ENCODE data around the gene ZBTB14. TPM values are rescaled to one million over a fixed set of nuclear protein-coding genes. Genes with fewer than 3 reads are reported as not detected.

ZBTB14 gene
- total and polyA plus RNA-seq, 4 donors, result 9.8 to 13.9 (median 10.8) TPM

DNA sequence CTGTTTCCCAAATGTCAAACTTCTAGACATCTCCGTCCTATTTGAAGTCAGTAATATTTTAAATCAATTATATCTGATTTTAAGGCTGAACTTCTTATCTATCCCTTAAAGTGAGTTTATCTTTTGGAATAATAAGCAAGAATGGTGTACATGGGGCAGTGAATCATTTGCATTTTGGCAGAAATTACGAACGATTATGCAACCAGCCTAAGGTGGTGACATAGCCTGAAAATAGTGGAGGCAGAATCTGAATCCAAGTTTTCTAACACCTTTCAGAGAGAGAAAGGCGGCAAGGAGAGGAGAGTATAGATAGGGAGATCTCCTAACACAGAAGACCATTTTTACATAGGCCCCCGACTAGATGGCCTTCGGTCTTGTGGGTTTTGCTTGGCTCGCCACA lies 10.7 kb downstream of the ZBTB14 start:
- Histone ChIP-seq H3K27ac (ENCODE audit: low read depth in 1 of 2, low read length in 2 of 2) (no peak overlapping the region), H3K4me3 (ENCODE audit: low read length in 2 of 2) (no peak overlapping the region), H3K4me1 (ENCODE audit: control insufficient read depth in 1 of 2, insufficient read depth in 2 of 2, low read length in 2 of 2) (peaks cover 0 to 1% of the 10 kb centered on the region in 2 donors), H3K9me3 (ENCODE audit: control insufficient read depth, low read length) (no peaks in the 10 kb centered on the region), H3K27me3 (ENCODE audit: control insufficient read depth in 1 of 2, insufficient read depth in 2 of 2, low read length in 1 of 2) (no peaks in the 10 kb centered on the region), H3K36me3 (ENCODE audit: control insufficient read depth in 1 of 2, insufficient read depth in 2 of 2, low read length in 1 of 2) (peaks cover 0 to 1% of the 10 kb centered on the region in 2 donors)
- no peak for DNase-seq
- ATAC-seq (ENCODE audit: low FRiP score), result no peak
- 66 to 78% methylated on average over 7 of the region's 7 CpGs for WGBS, 2 donors
- intact Hi-C loops (cut with DNase I), result no loop called here

DNA sequence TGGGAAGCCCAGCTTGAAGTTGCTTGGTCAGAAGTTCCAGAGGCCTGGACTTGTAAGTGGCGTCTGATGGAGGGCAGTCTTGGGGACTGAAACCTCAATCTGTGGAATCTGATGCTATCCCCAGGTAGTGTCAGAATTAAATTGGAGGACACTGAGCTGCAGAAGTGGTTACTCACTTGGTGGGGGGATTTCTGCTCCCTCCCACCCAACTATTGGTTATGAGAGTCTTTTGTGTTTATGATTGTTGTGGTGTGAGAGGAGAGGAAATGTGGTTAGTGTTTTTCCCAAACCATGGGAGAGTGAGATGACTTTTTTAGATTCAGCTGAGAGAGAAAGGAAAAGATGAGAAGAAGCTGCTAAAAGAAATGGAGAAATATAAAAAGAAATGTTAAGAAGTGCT lies 12.8 kb downstream of the ZBTB14 start:
- 80 to 85% methylated on average over 1 of the region's 1 CpG for WGBS, 2 donors
- no peaks in the 10 kb centered on the region for H3K27me3 ChIP-seq (ENCODE audit: control insufficient read depth in 1 of 2, insufficient read depth in 2 of 2, low read length in 1 of 2)
- peaks cover 0 to 1% of the 10 kb centered on the region in 2 donors for H3K36me3 ChIP-seq (ENCODE audit: control insufficient read depth in 1 of 2, insufficient read depth in 2 of 2, low read length in 1 of 2)
- intact Hi-C loops (cut with DNase I), result no loop called here
- H3K4me1 ChIP-seq (ENCODE audit: control insufficient read depth in 1 of 2, insufficient read depth in 2 of 2, low read length in 2 of 2), result peaks cover 0 to 1% of the 10 kb centered on the region in 2 donors
- H3K27ac ChIP-seq (ENCODE audit: low read depth in 1 of 2, low read length in 2 of 2), result no peak overlapping the region
- no peak for DNase-seq
- H3K9me3 ChIP-seq (ENCODE audit: control insufficient read depth, low read length), result peaks cover 1% of the 10 kb centered on the region
- no peak overlapping the region for H3K4me3 ChIP-seq (ENCODE audit: low read length in 2 of 2)
- no peak for ATAC-seq (ENCODE audit: low FRiP score)

DNA sequence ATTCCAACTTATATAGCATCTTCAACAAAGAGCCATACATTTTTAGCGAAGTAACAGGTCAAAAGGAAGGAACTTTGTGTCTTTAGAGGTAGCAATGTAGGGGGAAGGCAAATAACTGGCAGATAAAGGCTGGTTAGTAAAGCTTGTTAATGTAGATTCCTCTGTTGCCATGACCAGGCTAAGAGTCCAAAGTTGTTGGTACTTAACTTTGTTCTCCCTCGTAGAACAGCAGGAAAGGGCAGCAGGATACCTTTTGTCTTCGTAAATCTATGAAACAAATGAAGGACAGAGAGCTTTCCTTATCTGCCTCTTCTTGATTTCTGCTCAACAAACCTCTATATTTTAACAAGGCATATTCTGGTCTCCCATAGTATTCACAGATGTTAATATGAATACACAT lies 18.6 kb downstream of the ZBTB14 start:
- Histone ChIP-seq H3K4me1 (ENCODE audit: control insufficient read depth in 1 of 2, insufficient read depth in 2 of 2, low read length in 2 of 2) (no peaks in the 10 kb centered on the region), H3K4me3 (ENCODE audit: low read length in 2 of 2) (no peak overlapping the region), H3K36me3 (ENCODE audit: control insufficient read depth in 1 of 2, insufficient read depth in 2 of 2, low read length in 1 of 2) (no peaks in the 10 kb centered on the region), H3K27me3 (ENCODE audit: control insufficient read depth in 1 of 2, insufficient read depth in 2 of 2, low read length in 1 of 2) (no peaks in the 10 kb centered on the region), H3K9me3 (ENCODE audit: control insufficient read depth, low read length) (peaks cover 1% of the 10 kb centered on the region), H3K27ac (ENCODE audit: low read depth in 1 of 2, low read length in 2 of 2) (no peak overlapping the region)
- DNase-seq (no peak), ATAC-seq (ENCODE audit: low FRiP score) (no peak)
- 28 to 39% methylated on average over 3 of the region's 3 CpGs for WGBS, 2 donors
- intact Hi-C loops (cut with DNase I), result no loop called here

DNA sequence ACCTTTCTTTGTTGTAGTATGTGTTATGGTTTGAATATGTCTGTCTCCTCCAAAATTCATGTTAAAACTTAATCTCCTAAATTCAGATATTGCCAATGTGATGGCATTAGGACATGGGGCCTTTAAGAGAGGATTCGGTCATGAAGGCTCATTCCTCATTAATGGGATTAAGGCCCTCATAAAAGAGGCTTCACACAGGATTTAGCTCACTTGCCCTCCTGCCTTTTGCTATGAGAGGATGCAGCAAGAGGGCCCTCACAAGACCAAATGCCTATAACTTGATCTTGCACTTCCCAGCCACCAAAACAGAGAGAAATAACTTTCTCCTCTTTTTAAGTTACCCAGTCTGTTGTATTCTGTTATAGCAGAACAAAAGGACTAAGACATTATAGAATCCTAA lies 19.7 kb downstream of the ZBTB14 start:
- intact Hi-C loops (cut with DNase I), result no loop called here
- no peak overlapping the region for H3K27ac ChIP-seq (ENCODE audit: low read depth in 1 of 2, low read length in 2 of 2)
- peaks cover 1% of the 10 kb centered on the region for H3K9me3 ChIP-seq (ENCODE audit: control insufficient read depth, low read length)
- no peaks in the 10 kb centered on the region for H3K27me3 ChIP-seq (ENCODE audit: control insufficient read depth in 1 of 2, insufficient read depth in 2 of 2, low read length in 1 of 2)
- DNase-seq, result no peak
- H3K36me3 ChIP-seq (ENCODE audit: control insufficient read depth in 1 of 2, insufficient read depth in 2 of 2, low read length in 1 of 2), result no peaks in the 10 kb centered on the region
- H3K4me1 ChIP-seq (ENCODE audit: control insufficient read depth in 1 of 2, insufficient read depth in 2 of 2, low read length in 2 of 2), result no peaks in the 10 kb centered on the region
- no peak overlapping the region for H3K4me3 ChIP-seq (ENCODE audit: low read length in 2 of 2)
- WGBS, 2 donors, result 60 to 70% methylated on average over 1 of the region's 1 CpG
- ATAC-seq (ENCODE audit: low FRiP score), result no peak

DNA sequence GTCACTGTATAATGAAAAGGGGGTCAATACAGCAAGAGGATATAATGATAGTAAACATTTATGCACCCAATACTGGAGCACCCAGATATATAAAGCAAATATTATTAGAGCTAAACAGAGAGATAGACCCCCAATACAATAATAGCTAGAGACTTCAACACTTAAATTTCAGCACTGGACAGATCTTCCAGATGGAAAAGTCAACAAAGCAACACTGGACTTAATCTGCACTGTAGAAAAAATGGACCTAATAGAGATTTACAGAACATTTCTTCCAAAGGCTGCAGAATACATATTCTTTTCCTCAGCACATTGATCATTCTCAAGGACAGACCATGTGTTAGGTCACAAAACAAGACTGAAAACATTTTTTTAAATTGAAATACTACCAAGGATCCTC lies 26.7 kb downstream of the ZBTB14 start:
- Histone ChIP-seq H3K4me1 (ENCODE audit: control insufficient read depth in 1 of 2, insufficient read depth in 2 of 2, low read length in 2 of 2) (no peaks in the 10 kb centered on the region), H3K36me3 (ENCODE audit: control insufficient read depth in 1 of 2, insufficient read depth in 2 of 2, low read length in 1 of 2) (no peaks in the 10 kb centered on the region), H3K27ac (ENCODE audit: low read depth in 1 of 2, low read length in 2 of 2) (no peak overlapping the region), H3K4me3 (ENCODE audit: low read length in 2 of 2) (no peak overlapping the region), H3K9me3 (ENCODE audit: control insufficient read depth, low read length) (no peaks in the 10 kb centered on the region), H3K27me3 (ENCODE audit: control insufficient read depth in 1 of 2, insufficient read depth in 2 of 2, low read length in 1 of 2) (no peaks in the 10 kb centered on the region)
- no peak for ATAC-seq (ENCODE audit: low FRiP score)
- intact Hi-C loops (cut with DNase I), result no loop called here
- no peak for DNase-seq

DNA sequence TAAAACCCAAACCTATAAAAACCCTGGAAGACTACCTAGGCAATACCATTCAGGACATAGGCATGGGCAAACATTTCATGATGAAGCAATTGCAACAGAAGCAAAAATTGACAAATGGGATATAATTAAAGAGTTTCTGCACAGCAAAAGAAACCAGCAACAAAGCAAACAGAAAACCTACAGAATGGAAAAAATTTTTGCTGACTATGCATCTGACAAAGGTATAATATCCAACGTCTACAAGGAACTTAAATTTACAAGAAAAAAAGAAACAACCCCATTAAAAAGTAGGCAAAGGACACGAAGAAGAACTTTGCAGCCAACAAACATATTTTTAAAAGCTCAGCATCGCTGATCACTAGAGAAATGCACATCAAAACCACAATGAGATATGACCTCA lies 28.8 kb downstream of the ZBTB14 start:
- WGBS, 2 donors, result 77 to 82% methylated on average over 3 of the region's 3 CpGs

DNA sequence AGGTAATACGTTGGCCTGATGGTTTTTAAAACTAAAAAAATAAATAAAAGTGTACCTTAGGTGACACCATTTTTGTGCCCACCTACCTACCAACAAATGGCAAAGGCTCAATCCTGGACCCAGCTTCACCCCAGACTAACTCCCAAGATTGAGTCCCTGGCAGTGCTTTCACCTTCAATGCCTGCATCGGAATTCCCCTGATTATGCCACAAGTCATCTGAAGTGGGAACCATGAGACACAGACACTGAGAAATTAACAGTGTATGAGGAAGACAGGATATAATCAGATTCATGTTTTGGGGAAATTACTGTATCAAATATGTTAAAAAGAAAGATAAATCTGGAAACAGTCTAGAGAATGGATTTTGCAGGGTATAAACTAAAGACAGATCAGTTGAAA lies 41.6 kb downstream of the ZBTB14 start:
- H3K4me3 ChIP-seq (ENCODE audit: low read length in 2 of 2), result no peak overlapping the region
- H3K27ac ChIP-seq (ENCODE audit: low read depth in 1 of 2, low read length in 2 of 2), result no peak overlapping the region
- WGBS, 2 donors, result 58 to 73% methylated on average over 2 of the region's 2 CpGs
- ATAC-seq (ENCODE audit: low FRiP score), result no peak
- no peaks in the 10 kb centered on the region for H3K4me1 ChIP-seq (ENCODE audit: control insufficient read depth in 1 of 2, insufficient read depth in 2 of 2, low read length in 2 of 2)
- H3K27me3 ChIP-seq (ENCODE audit: control insufficient read depth in 1 of 2, insufficient read depth in 2 of 2, low read length in 1 of 2), result no peaks in the 10 kb centered on the region
- no peaks in the 10 kb centered on the region for H3K36me3 ChIP-seq (ENCODE audit: control insufficient read depth in 1 of 2, insufficient read depth in 2 of 2, low read length in 1 of 2)
- no peaks in the 10 kb centered on the region for H3K9me3 ChIP-seq (ENCODE audit: control insufficient read depth, low read length)
- DNase-seq, result no peak
- intact Hi-C loops (cut with DNase I), result no loop called here

More for the DNA sequence above, 28.8 kb downstream of the ZBTB14 start:
- no peak overlapping the region for H3K27ac ChIP-seq (ENCODE audit: low read depth in 1 of 2, low read length in 2 of 2)
- H3K4me1 ChIP-seq (ENCODE audit: control insufficient read depth in 1 of 2, insufficient read depth in 2 of 2, low read length in 2 of 2), result no peaks in the 10 kb centered on the region
- H3K27me3 ChIP-seq (ENCODE audit: control insufficient read depth in 1 of 2, insufficient read depth in 2 of 2, low read length in 1 of 2), result no peaks in the 10 kb centered on the region
- no peak overlapping the region for H3K4me3 ChIP-seq (ENCODE audit: low read length in 2 of 2)
- H3K9me3 ChIP-seq (ENCODE audit: control insufficient read depth, low read length), result no peaks in the 10 kb centered on the region
- DNase-seq (no peak), ATAC-seq (ENCODE audit: low FRiP score) (no peak)
- no peaks in the 10 kb centered on the region for H3K36me3 ChIP-seq (ENCODE audit: control insufficient read depth in 1 of 2, insufficient read depth in 2 of 2, low read length in 1 of 2)
- intact Hi-C loops (cut with DNase I), result no loop called here

DNA sequence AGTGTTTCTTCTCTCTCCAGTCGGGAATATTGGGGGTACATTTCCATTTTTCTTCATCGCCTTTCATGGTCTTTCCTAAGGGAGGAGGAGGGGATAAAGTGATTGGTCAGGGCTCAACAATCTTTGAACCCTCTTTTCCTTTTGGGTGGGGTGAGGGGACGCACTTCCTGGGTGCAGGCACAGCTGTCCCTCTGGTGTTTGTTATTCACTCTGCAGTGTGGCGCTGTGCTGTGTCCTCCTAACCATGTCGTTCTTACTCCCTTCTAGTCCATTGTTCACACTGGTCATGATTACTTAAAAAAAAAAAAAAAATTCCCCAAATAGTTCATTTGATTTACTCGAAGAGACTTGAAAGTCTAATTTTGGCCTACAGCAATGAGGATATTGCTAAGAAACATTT lies 44.4 kb downstream of the ZBTB14 start:
- no peak overlapping the region for H3K4me3 ChIP-seq (ENCODE audit: low read length in 2 of 2)
- no peaks in the 10 kb centered on the region for H3K27me3 ChIP-seq (ENCODE audit: control insufficient read depth in 1 of 2, insufficient read depth in 2 of 2, low read length in 1 of 2)
- no peak for DNase-seq
- 76 to 85% methylated on average over 6 of the region's 6 CpGs for WGBS, 2 donors
- no peaks in the 10 kb centered on the region for H3K4me1 ChIP-seq (ENCODE audit: control insufficient read depth in 1 of 2, insufficient read depth in 2 of 2, low read length in 2 of 2)
- no peaks in the 10 kb centered on the region for H3K9me3 ChIP-seq (ENCODE audit: control insufficient read depth, low read length)
- H3K27ac ChIP-seq (ENCODE audit: low read depth in 1 of 2, low read length in 2 of 2), result no peak overlapping the region
- no peaks in the 10 kb centered on the region for H3K36me3 ChIP-seq (ENCODE audit: control insufficient read depth in 1 of 2, insufficient read depth in 2 of 2, low read length in 1 of 2)
- no peak for ATAC-seq (ENCODE audit: low FRiP score)
- intact Hi-C loops (cut with DNase I), result no loop called here

DNA sequence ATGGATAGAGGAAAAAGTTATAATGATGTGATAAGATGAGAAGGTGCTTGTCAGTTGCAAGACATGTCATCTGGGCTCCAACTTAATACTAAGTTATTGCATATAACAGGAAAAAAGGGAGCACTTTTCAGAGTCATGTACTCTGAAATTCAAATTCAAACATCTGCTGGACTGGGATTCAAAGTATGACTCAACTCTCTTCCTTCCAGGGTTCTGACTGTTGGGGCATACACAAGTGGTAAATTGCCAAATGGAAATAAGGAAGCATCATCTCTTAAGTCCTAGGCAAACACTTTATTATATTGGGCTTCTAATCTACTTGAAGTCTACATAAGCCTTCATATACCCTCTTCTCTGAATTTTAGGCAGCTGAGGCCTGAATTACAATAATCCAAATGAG lies 44.9 kb downstream of the ZBTB14 start:
- intact Hi-C loops (cut with DNase I), result no loop called here
- no peaks in the 10 kb centered on the region for H3K9me3 ChIP-seq (ENCODE audit: control insufficient read depth, low read length)
- no peaks in the 10 kb centered on the region for H3K36me3 ChIP-seq (ENCODE audit: control insufficient read depth in 1 of 2, insufficient read depth in 2 of 2, low read length in 1 of 2)
- H3K4me1 ChIP-seq (ENCODE audit: control insufficient read depth in 1 of 2, insufficient read depth in 2 of 2, low read length in 2 of 2), result no peaks in the 10 kb centered on the region
- ATAC-seq (ENCODE audit: low FRiP score), result no peak
- no peak overlapping the region for H3K4me3 ChIP-seq (ENCODE audit: low read length in 2 of 2)
- DNase-seq, result no peak
- no peak overlapping the region for H3K27ac ChIP-seq (ENCODE audit: low read depth in 1 of 2, low read length in 2 of 2)
- H3K27me3 ChIP-seq (ENCODE audit: control insufficient read depth in 1 of 2, insufficient read depth in 2 of 2, low read length in 1 of 2), result no peaks in the 10 kb centered on the region

Data from aorta (tissue), 5 donors.